Activated T-helper 1 cell treated with anti-CD3 and anti-CD28 coated beads, Interleukin-2, amount 50 U/mL, for 16 hours (primary cell): ENCODE data around the gene AKAP8L.

Experiments used
- DNase-seq, 2 donors: peaks; one replicate each; pipeline ENCODE4 v3.0.0-alpha.2; 2020; ENCODE audit warnings: low read depth in 1 of 2, low spot score in 1 of 2

The AKAP8L gene

DNA sequence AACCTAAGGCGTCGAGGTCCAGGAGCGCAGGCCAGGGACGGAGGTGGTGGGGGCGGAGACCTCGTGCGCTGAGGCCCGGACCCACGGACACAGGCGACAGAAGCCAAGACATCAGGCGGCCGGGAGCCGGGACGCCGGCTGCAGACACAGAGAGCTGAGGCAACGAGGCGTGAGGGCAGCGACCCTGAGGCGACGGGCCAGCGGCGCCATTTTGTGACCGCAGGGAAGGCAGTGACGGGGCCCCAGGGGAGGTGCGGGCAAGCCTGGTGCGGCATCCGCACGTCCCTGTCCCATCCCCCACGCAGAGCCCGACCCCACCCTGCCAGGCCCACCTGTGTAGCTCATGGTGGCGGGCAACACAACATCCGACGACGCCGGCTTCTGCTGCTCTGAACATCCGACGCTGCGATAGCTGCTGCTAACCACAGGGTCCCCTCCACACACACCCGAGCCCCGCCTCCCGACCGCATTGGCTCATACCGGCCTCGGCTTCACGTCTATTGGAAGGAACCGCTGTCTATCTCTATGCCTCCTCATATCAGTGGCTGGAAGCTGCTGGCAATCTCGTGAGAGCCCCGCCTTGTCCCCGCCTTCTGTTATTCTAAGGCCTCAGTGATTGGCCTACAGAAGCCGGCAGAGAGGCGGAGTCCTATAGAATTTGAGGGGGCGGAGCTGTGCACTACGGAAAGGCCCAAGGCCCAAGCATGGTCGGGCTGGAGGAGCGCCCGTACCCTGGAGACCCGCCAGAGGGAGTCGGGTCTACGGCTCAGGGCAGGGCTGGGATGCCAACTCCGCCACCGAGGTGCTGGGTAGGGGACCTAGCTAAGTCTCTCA lies at the start of gene AKAP8L:
Gene AKAP8L, minus strand, starts transcription at position 410 of the 834 bp plus-strand sequence. Its CDS starts 65 bp downstream, at position 345.
- DNase-seq: peak; percentile 95 to 96

GRCh38 chr19:15467734-15468214 lies 49.0 kb upstream of the AKAP8L start:
- DNase-seq: no peak

- peak; percentile 19 to 45 for DNase-seq
Observed at GRCh38 chr19:15466851-15467733, 48.3 kb upstream of the AKAP8L start.

DNA sequence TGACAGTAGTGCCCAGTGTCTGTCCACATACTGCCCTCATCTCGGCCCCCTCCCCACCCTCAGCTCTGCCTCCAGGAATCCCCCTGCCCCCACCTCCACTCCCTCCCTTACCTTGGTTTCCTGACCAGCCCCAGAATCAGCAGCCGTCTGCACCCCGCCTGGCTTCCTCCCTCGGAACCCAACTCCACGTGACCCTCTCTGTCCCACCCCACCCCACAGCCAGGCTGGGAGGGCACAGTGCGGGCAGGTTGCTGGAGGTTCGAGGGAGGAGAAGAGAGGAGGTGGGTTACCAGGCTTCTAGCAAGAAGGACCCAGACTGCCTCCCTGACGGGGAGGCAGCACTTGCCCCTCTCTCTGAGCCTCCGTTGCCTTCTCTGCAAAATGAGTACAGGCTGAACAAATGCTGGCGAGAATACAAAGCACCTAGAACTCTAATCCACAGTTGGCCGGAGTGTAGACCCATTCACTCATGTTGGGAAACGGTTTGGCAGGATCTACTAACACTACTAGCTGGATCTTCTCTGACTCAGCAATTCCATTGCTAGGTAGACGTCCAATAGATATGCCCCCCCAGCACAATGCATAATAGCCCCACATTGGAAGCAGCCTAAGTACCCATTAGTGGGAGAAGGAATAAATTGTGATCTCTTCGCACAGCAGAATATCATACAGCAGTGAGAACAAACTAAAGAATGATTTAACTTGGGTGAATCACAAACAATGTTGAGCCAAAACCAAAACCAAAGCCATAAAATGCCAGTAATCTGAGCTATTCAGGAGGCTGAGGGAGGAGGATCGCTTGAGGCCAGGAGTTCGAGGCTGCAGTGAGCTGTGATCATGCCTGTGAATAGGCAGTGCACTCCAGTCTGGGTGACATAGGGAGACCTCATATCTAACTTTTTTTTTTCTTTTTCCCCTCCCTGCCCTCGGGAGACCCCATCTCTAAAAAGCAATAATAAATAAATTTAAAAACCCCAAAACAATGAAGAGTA lies 45.9 kb upstream of the AKAP8L start, which contains the start of gene RASAL3:
Gene RASAL3, minus strand, starts transcription at position 151 of the 992 bp plus-strand sequence. CDS start 186 bp downstream, outside the sequence.
- DNase-seq: peak; percentile 46 to 47

DNA sequence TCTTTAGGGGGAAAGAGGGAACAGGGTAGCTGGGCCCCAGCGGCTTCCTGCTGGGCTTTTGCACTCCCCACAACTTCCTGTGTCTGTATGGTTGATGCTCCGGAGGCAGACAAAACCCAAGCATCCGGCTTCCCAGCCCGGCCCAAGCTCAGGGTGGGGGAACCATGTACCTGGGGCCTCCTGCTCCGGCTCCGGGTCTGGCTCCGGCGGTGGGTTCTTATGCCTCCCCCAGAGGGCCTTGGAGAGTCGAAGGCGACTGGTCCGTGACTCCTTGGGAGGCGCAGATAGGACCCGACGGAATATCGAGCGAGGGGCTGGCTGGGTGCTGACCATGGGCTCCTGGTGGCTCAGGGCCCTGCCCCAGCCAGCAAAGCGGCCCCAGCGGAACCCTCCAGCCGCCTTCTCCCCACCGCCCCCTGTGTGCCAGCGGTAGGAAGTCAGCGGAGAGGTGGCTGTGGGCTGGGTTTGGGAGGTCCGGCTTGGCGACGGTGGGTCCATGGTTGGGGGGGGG lies 45.1 kb upstream of the AKAP8L start:
- peak; percentile 59 to 69 for DNase-seq

DNA sequence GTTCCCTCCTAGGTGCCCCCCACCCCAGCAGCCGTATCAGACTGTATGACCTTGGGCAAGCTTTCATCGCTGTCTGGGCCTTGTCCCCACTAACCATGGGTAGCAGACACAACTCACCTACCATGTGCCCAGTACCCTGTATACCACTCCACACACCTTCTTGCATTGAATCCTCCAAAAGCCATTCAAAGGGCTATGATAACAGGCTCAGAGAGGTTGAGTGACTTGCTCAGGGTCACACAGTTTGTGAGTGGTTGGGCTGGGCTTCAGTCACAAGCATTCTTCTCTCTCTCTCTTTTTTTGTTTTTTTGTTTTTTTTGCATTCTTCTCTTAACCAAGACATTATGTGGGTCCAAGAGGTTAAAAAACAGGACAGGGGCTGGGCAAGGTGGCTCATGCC lies 42.9 kb upstream of the AKAP8L start:
- DNase-seq: no peak

GRCh38 chr19:15457701-15458484 lies 39.1 kb upstream of the AKAP8L start:
- no peak for DNase-seq

DNA sequence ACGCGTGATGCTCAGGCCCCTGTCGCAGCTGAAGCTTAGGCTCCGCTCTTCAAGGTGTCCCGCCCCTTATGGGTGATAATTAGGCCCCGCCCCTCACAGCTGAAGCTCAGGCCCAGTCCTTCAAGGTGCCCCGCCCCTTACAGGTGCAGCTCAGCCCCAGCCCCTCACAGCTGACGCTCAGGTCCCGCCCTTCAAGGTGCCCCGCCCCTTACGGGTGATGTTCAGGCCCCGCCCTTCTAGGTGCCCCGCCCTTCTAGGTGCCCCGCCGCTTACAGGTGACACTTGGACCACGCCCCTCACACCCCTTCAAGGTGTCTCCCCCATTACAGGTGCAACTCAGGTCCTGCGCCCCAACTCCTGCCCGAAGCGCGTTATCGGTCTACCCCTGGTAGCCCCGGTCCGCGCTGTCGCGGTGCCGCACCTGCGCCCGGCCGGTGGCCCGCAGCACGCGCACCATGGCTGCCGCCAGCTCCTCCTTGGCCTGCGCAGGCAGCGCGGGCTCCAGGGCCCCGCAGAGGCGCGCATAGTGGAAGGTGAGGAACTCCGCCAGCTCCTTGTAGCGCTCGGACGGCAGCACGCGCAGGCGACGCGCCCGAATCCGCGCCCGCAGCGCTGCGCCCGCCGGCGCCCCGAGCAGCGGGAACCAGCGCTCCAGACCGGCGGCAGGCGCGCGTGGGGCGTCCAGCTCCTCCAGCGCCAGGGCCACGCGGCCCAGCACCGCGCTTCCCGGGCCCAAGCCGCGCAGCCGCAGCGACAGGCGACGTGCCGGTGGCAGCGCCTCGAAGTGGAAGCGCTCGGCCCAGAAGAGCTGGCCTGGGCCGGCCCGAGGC lies 38.3 kb upstream of the AKAP8L start:
- no peak for DNase-seq

GRCh38 chr19:15456441-15456840 lies 37.7 kb upstream of the AKAP8L start:
- no peak for DNase-seq

GRCh38 chr19:15455996-15456395 lies 37.2 kb upstream of the AKAP8L start:
- no peak for DNase-seq

DNA sequence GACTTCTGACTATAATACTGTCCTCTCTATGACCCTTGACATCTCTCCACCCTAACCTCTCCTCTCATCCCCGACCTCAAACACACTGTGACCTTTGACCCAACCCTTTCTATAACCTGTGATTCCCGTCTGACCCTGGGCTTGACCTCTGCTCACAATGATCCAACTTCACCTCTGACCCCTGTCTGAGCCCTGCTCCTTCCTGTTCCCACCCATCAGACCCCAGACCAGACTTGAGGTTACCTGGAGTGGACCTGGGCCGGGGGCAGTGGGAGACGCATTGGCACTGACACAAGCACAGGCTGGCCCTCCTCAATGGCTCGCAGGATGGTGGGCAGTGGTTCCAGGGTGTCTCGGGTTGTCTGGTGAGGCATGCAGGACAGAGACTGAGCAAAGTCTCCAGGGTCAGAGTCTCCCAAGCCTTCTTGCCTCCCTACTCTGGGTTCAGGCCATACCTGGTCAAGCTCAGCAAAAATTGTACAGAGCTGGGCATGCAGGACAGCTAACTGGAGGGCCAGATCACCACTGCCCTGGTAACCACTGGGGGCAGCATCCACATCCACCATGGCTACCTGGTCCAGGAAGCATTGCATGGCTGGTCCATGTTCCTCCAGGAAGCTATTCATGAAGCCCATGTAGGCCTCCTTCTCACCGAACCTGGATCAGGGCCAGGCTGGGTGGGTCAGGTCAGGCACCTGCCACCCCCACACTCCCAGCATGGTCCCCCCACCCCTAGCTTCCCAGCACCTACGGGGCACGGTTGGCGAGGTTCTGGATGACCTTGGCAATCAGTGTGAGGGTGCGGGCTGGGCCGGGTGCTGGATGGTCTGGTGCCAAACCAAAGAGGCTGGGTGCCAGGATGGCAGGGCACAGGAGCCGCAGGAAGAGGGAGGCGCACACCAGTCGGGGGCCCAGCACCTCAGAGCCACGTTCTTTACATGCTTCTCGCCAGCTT lies 35.4 kb upstream of the AKAP8L start:
- DNase-seq: no peak

GRCh38 chr19:15453091-15453578 lies 34.3 kb upstream of the AKAP8L start:
- no peak for DNase-seq

- no peak for DNase-seq
Observed at GRCh38 chr19:15452111-15453047, 33.6 kb upstream of the AKAP8L start.

DNA sequence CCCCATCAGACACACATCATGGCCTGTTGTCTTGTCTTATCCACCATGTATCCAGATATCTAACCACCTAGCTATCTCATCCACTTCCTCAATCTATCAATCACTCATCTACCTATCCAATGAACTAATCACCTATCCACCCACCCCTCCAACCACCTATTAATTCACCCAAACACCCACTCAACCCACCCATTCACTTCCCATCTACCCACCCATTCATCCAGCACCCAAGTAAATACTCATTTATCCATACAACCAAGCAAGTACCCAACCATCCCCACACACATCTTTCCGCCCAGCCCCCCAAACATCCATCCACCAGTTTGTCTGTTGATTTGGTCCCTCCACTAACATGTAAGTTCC lies 31.7 kb upstream of the AKAP8L start:
- no peak for DNase-seq

DNA sequence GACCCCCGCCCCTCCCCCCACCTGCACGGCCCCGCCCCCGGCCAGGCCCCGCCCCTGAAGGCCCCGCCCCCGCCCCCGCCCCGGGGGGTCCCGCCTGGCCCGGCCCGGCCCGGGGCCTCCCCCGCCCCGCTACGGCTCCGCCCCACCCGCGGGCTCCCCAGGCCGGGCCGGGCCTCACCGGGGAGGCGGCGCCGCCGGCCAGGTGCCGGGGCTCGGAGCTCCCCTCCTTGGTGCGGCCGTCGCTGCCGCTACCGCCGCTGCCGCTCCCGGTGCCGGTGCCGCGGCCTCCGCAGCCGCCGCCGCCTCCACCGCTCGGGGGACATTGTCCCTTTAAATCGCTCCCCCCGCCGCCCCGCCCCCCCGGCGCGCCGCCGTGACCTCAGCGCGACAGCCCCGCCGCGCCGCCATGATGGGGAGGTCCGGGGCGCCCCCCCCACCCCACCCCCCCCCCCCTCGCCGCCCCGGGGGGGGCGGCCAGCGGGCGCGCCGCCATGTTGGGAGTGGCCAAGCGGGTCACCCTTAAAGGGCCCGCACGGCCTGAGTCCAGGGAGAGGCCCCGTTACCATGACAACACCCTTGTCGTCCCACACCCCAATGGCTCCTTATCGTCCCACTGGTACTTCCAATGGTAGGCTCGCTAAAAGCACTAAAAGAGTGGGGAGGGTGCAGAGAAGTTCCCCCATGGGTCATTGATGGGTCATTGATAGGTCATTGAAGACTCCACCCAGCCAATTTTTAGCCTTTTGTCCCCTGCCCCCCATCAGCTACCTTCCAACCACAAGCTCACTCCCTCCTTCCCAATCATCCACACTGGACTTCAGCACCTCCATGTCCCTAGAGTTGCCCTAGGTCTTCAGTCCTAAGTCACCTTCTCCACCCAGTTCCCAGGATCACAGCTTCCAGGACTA lies 31.1 kb upstream of the AKAP8L start, which contains the start of gene WIZ:
Gene WIZ, minus strand, starts transcription at position 337 of the 908 bp plus-strand sequence. CDS start 1,649 bp downstream, outside the sequence.
- DNase-seq: peak; percentile 72 to 78
